ENCODE measurements around the gene WNK2. TPM values are rescaled to one million over a fixed set of nuclear protein-coding genes. Genes with fewer than 3 reads are reported as not detected.

The WNK2 gene
- total and polyA plus RNA-seq, 7 donors: 8.1 to 58.8 (median 35.5) TPM

DNA sequence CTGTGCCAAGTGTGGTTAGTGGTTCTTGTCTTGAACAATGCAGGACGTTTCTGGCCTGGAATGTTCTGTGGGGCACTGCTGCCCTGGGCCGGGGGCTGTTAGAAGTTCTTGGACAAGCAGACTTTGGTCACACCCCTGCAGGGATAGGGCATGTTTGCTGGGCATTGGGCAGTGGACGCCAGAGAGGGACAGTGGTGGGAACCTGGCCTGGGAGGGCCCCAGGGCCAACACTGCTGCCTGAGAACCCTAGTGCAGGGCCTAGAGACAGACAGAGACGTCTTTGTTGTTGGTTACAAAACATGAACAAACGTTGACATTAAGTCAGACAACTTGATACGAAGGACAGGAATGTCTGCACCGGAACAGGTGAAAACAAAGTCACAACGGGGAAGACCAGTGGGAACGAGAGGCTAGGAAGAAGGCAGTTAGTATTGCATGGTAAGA lies 57.0 kb downstream of the WNK2 start:
- ATAC-seq (no peak), DNase-seq (no peak)
- Histone ChIP-seq H3K9me3 (no peaks in the 10 kb centered on the region), H3K27ac (no peak overlapping the region), H3K4me3 (no peak overlapping the region), H3K27me3 (ENCODE audit: insufficient read depth in 3 of 3, low read length in 2 of 3) (no peaks in the 10 kb centered on the region), H3K4me1 (peaks cover 16% of the 10 kb centered on the region), H3K36me3 (ENCODE audit: insufficient read depth in 1 of 2, low read depth in 1 of 2) (peaks cover 0 to 5% of the 10 kb centered on the region in 2 donors)
- 42 to 61% (median 52%) methylated on average over 9 of the region's 9 CpGs for WGBS, 3 donors
- TF ChIP-seq, protein P1, sequence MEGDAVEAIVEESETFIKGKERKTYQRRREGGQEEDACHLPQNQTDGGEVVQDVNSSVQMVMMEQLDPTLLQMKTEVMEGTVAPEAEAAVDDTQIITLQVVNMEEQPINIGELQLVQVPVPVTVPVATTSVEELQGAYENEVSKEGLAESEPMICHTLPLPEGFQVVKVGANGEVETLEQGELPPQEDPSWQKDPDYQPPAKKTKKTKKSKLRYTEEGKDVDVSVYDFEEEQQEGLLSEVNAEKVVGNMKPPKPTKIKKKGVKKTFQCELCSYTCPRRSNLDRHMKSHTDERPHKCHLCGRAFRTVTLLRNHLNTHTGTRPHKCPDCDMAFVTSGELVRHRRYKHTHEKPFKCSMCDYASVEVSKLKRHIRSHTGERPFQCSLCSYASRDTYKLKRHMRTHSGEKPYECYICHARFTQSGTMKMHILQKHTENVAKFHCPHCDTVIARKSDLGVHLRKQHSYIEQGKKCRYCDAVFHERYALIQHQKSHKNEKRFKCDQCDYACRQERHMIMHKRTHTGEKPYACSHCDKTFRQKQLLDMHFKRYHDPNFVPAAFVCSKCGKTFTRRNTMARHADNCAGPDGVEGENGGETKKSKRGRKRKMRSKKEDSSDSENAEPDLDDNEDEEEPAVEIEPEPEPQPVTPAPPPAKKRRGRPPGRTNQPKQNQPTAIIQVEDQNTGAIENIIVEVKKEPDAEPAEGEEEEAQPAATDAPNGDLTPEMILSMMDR (IDR thresholded peaks at IDR 0.05): no peak
- intact Hi-C loops (cut with DNase I): no loop called here

GRCh38 chr9:93243112-93243511 lies 59.2 kb downstream of the WNK2 start:
- WGBS, 3 donors: 75 to 80% (median 79%) methylated on average over 9 of the region's 9 CpGs
- Histone ChIP-seq H3K4me3 (no peak overlapping the region), H3K27ac (no peak overlapping the region), H3K9me3 (no peaks in the 10 kb centered on the region), H3K27me3 (ENCODE audit: insufficient read depth in 3 of 3, low read length in 2 of 3) (no peaks in the 10 kb centered on the region), H3K4me1 (peaks cover 18% of the 10 kb centered on the region), H3K36me3 (ENCODE audit: insufficient read depth in 1 of 2, low read depth in 1 of 2) (peaks cover 0 to 5% of the 10 kb centered on the region in 2 donors)
- no peak for DNase-seq
- intact Hi-C loops (cut with DNase I): no loop called here
- no peak for ATAC-seq
- TF ChIP-seq, protein P1 (IDR thresholded peaks at IDR 0.05): no peak

- H3K9me3 ChIP-seq: no peaks in the 10 kb centered on the region
- intact Hi-C loops (cut with DNase I): no loop called here
- H3K27ac ChIP-seq: no peak overlapping the region
- 68 to 77% (median 70%) methylated on average over 5 of the region's 5 CpGs for WGBS, 3 donors
- TF ChIP-seq, protein P1 (IDR thresholded peaks at IDR 0.05): no peak
- DNase-seq (no peak), ATAC-seq (no peak)
- no peak overlapping the region for H3K4me3 ChIP-seq
- H3K4me1 ChIP-seq: peaks cover 22% of the 10 kb centered on the region
- H3K27me3 ChIP-seq (ENCODE audit: insufficient read depth in 3 of 3, low read length in 2 of 3): no peaks in the 10 kb centered on the region
- peaks cover 0 to 5% of the 10 kb centered on the region in 2 donors for H3K36me3 ChIP-seq (ENCODE audit: insufficient read depth in 1 of 2, low read depth in 1 of 2)
Observed at GRCh38 chr9:93244101-93244500, 60.2 kb downstream of the WNK2 start.

- 73 to 84% (median 76%) methylated on average over 24 of the region's 24 CpGs for WGBS, 3 donors
- Histone ChIP-seq H3K27ac (no peak overlapping the region), H3K9me3 (no peaks in the 10 kb centered on the region), H3K36me3 (ENCODE audit: insufficient read depth in 1 of 2, low read depth in 1 of 2) (peaks cover 0 to 5% of the 10 kb centered on the region in 2 donors), H3K4me3 (no peak overlapping the region), H3K4me1 (peaks cover 22% of the 10 kb centered on the region), H3K27me3 (ENCODE audit: insufficient read depth in 3 of 3, low read length in 2 of 3) (no peaks in the 10 kb centered on the region)
- TF ChIP-seq, protein P1 (IDR thresholded peaks at IDR 0.05): no peak
- no peak for DNase-seq
- peak; percentile 30 to 50 (median 36) for ATAC-seq
- intact Hi-C loops (cut with DNase I): loop anchor here in 1 of 2 donors (5.0 kb wide), 1 partner anchor 82 kb away; no protein-coding TSS in a partner anchor
Observed at GRCh38 chr9:93244510-93245436, 60.8 kb downstream of the WNK2 start.

All from psoas muscle (tissue), 8 donors.